ENCODE data around the gene MEGF11.
A peak's percentile ranks its signal among the peaks of the same experiment; 100 is the strongest.

Gene MEGF11

GRCh38 chr15:66109826-66110225 lies 143.7 kb downstream of the MEGF11 start:
- no peak for DNase-seq

- DNase-seq: peak; percentile 84
Observed at GRCh38 chr15:66108483-66109265, 144.9 kb downstream of the MEGF11 start.

- DNase-seq: no peak
Observed at GRCh38 chr15:66107070-66107469, 146.5 kb downstream of the MEGF11 start.

- no peak for DNase-seq
Observed at GRCh38 chr15:66105286-66106265, 148.0 kb downstream of the MEGF11 start.

- DNase-seq: no peak
Observed at GRCh38 chr15:66103293-66103590, 150.3 kb downstream of the MEGF11 start.

GRCh38 chr15:66102563-66103292 lies 150.8 kb downstream of the MEGF11 start:
- no peak for DNase-seq

- peak; percentile 14 for DNase-seq
Observed at GRCh38 chr15:66101715-66102395, 151.7 kb downstream of the MEGF11 start.

- DNase-seq: no peak
Observed at GRCh38 chr15:66100761-66101160, 152.8 kb downstream of the MEGF11 start.

GRCh38 chr15:66099950-66100671 lies 153.4 kb downstream of the MEGF11 start:
- DNase-seq: no peak

GRCh38 chr15:66098022-66098363 lies 155.6 kb downstream of the MEGF11 start:
- DNase-seq: no peak

GRCh38 chr15:66097151-66098021 lies 156.2 kb downstream of the MEGF11 start:
- DNase-seq: peak; percentile 65

GRCh38 chr15:66096688-66097058 lies 156.9 kb downstream of the MEGF11 start:
- DNase-seq: no peak

GRCh38 chr15:66095871-66096687 lies 157.5 kb downstream of the MEGF11 start:
- DNase-seq: peak; percentile 77

GRCh38 chr15:66094331-66094730 lies 159.2 kb downstream of the MEGF11 start:
- DNase-seq: peak; percentile 63

GRCh38 chr15:66092053-66093016 lies 161.2 kb downstream of the MEGF11 start:
- peak; percentile 48 for DNase-seq

GRCh38 chr15:66089509-66089908 lies 164.0 kb downstream of the MEGF11 start:
- DNase-seq: peak; percentile 19

- DNase-seq: no peak
Observed at GRCh38 chr15:66089049-66089448, 164.5 kb downstream of the MEGF11 start.

- DNase-seq: no peak
Observed at GRCh38 chr15:66085128-66085527, 168.4 kb downstream of the MEGF11 start.

- no peak for DNase-seq
Observed at GRCh38 chr15:66084704-66085103, 168.8 kb downstream of the MEGF11 start.

Measured in NCI-H1694 treated with DMSO at 0.1 percent for 48 hours (cell line).